Stimulated activated CD8-positive, alpha-beta memory T cell treated with anti-CD3 and anti-CD28 coated beads, Interleukin-7, amount 100 ng/mL, for 48 hours (primary cell): ENCODE results near the gene RPS28.

Experiments used
- DNase-seq, 2 donors: peaks; one replicate each; pipeline ENCODE4 v3.0.0-alpha.2; 2020; ENCODE audit warnings: low read depth in 1 of 2; ENCODE audit errors: extremely low read depth in 1 of 2

RPS28 gene

DNA sequence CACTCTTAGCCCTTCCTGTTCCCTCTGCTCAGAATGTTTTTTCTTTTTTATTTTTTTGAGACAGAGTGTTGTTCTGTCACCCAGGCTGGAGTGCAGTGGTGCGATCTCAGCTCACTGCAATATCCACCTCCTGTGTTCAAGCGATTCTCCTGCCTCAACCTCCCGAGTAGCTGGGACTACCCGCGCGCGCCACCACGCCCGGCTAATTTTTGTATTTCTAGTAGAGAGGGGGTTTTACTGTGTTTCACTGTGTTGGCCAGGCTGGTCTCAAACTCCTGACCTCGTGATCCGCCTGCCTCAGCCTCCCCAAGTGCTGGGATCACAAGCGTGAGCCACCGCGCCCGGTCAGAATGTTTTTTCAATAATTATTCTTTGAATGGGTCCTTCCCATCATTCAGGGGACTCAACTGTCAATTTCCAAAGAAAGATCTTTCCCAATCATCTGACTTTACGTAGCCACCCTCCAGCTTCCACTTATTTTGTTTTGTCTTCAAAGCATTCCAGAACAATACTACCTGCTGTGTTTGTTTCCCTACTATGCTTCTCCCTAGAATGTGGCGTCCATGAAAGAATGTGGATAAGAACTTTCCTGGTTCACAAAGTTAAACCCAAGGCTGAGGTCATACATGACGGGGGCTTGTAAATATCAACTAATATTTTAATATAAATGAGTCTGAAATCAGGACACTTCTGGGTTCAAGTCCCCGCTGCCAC lies 1.3 kb upstream of the RPS28 start:
- DNase-seq = no peak

DNA sequence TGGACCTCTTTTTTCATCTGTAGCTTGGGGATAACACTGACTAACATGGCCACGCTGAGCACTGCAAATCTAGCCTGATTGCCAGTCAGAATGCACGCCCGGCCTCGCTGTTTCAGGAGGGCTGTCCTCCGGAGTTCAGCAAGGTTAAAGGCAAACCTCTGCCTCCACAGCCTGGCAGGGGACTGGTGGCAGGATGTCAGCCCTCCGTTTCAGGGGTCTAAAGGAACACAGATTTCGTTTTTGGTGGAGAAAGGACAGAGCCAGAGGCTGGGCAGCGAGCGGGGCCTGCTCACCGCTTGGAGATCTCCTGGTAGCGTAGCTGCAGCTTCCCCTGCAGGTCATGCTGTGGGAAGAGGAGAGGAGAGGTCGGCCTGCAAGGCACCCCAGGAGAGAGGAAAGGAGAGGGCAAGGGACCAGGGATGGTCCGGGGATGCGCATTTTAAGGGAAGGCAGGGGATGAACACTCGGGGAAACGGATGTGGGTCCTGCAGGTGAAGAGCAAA lies 681 bp upstream of the RPS28 start:
- DNase-seq = no peak

DNA sequence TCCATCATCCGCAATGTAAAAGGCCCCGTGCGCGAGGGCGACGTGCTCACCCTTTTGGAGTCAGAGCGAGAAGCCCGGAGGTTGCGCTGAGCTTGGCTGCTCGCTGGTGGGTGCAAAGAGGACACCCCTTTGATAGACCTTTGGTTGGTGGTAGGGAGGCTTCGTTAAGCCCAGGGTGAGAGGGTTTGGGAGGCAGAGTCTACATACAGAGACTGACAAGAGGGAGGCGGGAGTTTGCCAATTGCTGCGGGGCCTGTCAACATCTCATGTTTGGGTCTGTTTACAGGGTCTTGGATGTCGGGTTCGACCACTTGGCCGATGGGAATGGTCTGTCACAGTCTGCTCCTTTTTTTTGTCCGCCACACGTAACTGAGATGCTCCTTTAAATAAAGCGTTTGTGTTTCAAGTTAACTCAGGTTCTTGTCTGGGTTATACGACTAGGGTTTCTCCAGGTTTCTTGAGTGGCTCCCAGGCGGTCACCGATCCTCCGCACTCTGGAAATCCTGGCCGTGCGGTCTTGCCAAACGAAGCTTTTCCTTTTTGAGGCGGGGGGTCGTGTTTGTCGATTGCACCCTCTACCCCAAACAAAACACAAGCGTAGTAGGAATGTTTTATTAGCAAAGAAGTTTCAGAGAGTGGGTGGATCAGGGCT lies 816 bp downstream of the RPS28 start:
- no peak for DNase-seq

DNA sequence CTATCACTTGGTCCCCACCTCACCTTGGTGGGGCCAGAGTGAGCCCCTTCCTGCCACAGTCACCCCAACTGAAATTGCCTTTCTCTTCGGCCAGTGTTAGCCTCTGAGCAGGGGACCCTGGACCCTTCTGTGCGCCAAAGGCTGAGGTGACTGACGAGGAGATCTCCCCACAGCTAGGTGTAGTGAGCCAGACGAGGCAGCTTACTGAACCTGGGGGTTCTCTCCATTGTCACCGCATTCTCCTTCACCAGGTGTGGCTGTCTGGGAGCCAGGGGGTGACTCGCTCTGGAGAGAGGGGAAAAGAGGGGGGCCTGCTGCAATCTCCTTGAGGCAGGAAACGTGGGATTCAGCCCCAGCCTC lies 1.3 kb downstream of the RPS28 start:
- no peak for DNase-seq

DNA sequence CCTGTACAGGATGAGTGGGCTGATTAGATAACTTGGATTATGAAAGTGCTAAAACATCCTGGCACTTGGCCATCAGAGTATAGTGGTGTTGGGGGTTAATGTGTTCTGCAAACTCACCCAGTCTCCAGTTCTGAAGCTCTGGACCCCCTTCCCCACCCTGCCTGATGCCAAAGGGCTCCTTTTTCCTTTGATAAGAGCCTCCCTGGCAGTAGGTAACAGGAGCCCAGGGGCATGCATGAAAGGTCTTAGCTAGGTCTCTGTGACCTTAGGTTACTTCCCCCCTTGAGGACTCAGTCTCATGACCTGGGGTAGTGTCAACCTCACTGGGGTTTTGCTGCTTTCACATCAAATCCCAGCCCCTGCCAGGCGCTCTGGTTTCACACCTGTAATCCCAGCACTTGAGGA lies 2.5 kb downstream of the RPS28 start:
- no peak for DNase-seq

DNA sequence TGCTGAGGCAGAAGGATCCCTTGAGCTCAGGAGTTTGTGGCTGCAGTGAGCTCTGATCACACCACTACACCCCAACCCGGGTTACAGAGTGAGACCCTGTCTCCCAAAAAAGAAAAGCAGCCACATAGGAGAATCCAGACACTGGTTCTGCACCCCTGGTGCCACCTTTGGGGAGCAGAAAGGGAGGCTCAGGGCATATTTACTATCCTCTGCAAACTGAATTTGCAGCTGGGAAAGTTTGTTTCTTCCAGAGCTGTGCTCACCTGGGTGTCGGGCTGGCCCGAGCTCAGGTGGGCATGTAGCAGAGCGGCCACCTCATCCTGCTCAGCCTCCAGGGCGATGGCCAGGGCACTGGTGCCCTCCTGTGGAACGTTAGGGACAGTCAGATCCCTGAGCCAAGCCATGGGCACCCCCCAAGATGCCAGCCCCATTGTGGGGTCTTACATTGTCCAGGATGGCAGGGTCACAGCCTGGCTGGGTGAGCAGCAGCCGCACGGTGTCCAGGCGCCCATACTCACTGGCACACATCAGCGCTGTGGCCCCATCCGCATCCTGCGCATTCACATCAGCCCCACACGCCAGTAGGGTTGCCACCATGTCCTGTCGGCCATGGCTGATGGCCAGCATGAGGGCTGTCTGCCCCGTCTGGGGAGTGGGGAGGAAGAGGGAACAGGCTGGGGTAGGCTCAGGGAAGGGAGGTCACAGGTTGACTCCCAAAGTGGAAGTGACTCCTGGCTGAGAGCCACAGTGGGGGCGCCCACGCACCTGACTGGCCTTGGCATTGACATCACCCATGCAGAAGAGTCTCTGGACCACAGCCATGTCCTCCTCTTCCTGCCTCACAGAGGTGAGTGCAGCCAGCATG lies 3.1 kb downstream of the RPS28 start:
- no peak for DNase-seq

DNA sequence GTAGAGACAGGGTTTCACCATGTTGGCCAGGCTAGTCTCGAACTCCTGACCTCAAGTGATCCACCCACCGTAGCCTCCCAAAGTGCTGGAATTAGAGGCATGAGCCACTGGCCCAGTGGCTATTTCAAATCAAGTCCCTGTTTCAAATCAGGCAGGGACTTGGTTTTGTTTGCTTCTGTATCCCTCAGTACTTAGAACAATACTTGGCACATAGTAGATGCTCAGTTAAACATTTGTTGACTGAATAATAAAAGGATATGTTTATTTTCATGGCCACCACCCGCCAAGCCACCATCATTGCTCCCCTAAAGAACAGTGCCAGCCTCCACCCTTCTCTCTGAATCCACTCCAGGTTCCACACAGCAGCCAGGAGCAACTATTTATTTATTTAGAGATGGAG lies 4.2 kb downstream of the RPS28 start:
- DNase-seq = no peak

DNA sequence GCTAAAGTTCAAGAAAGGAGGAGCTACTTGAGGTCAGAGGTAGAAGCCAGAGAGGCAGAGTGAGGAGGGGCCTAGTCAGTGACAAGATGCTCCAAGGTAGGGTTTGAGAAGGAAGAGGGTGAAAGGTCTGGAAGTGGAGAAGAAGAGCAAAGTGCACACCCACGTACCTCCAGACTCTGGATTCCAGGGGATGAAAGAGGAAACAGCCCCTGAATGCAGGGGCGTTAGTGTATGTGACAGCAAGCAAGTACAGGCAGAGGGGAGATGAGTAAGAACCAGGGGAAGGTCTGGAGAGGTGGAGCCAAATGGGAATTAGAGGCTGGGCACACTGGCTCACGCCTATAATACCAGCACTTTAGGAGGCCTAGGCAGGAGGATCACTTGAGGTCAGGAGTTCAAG lies 8.7 kb downstream of the RPS28 start:
- no peak for DNase-seq

DNA sequence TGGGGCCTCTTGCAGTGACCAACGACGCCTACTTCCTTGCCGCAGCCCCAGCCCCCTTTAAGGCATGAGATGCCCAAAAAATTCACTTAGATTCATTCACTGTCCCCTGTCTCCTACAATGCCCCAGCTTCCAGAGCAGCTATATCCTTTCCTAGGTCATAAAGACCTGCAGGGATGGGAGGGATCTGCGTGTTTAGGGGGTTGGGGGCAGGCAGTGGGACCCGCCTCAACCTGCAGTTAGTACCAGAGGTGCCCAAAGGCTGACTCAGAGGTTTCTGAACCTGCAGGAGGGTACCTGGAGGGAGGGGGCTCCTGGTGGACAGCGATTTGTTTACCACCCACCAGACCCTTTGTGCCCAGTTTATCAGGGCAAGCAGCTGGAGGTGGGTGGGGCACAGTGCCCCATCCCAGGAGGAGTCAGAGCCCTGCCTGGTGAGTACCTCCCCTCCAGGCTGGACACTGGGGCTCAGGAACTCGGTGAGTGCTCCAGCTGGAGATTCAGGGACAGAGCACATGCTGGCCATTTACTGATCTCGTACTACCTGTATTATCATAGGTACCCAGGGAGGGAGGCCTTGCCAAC lies 10.1 kb downstream of the RPS28 start:
- no peak for DNase-seq

DNA sequence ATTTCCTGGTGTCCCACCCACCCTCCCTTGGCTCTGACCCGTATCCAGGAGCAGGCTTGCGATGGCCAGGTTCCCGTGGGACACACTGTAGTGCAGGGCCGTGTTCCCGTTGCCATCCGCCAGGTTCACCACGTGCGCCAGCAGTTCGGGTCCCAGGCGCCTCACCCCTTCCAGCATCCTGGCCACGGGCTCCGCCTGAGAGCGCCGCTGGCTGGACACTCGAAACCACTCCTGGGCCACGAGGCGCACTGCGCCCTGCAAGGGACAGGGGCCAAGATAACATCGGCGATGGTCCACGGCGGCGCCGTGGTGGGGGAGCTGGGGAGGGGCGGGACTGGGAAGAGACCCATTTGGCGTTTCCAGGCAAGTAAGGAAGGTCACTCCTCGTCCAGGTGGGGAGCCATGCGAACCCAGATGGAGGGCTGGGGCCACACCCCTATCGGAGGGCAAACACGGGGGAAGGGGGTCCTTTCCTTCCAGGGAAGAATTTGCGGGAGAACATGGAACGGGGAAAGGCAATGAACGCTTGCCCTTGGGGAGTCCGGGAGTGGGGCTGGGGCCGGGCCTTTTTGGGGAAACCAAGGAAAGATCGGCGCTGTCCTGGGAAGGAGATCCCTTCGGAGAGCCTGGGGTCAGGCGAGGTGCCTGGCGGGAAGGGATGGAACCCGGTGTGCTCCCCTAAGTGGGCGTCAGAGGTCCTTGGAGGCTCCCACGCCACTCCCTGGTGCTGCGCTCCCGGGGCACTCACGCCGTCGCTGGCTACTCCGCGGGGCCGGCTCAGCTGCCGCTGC lies 11.9 kb downstream of the RPS28 start:
- DNase-seq = no peak

DNA sequence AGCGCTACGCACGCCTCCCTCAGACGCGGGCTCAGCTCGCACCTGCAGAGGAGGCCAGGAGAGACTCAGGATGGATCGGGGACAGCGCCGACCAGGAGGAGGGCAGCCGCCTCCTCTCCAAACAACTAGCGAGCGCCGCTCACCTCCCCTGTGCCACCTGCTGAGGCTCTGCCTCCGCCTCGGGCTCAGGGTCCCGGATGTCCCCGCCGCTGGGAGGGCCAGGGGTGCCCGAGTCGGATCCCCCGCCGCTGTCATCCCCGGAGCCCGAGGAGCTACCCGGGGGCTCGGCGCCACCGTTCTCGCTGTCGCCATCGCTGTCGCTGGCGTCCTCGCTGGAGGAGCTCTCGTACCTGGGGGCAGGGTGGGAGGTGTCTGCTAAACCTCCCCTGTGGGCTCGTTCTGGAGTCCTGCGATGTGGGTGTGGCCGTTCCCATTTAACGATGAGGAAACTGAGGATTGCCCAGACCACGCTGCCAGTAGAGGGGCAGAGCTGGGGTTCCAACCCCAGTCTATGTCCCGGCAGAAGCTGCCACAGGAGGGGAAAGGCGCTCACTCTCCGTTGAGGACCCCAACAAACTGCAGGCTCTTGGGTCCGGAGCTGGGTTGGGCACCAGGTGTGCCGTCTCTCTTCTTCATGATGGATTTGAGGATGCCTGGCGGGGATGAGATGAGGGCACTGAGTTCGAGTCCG lies 12.6 kb downstream of the RPS28 start:
- DNase-seq = no peak

DNA sequence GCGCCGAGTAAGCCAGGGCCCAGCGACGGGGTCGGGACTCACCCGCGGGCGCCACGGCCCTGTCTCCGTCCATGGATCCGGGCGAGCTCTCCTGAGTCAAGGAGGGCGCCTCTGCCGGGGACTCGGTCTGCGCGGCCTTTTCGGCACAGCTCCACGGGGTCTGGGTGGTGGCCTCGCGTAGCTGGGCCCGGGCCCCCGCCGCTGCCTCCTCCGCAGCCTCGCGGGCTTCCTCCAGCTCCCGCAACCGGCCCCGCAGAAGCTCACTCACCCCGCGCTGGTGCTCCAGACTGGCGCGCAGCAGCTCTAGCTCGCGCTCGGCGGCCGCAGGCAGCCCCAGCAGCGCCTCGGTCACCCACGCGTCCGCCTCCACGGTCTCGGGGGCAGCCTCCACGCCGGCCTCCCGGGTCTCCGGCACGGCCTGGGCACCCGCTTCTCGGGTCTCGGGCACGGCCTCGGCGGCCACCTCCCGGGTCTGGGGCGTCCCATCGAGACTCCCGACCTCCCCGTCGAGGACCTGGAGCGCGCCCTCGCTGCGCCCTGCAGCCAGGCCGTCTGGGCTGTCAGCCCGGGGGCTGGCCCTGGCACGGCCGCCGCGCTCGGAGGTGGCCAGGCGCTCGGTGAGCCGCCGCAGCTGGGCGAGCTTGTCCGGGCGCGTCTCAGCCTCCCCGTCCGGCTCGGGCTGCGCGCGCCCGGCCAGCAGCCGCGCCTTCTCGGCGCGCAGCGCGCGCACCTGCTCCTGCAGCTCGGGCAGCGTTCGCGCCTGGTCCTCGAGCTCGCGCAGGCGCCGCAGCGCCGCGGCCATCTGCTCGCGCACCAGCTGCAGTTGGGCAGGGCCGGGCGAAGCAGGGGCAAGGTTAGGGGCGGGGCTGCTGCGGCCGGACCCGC lies 13.4 kb downstream of the RPS28 start:
- no peak for DNase-seq

DNA sequence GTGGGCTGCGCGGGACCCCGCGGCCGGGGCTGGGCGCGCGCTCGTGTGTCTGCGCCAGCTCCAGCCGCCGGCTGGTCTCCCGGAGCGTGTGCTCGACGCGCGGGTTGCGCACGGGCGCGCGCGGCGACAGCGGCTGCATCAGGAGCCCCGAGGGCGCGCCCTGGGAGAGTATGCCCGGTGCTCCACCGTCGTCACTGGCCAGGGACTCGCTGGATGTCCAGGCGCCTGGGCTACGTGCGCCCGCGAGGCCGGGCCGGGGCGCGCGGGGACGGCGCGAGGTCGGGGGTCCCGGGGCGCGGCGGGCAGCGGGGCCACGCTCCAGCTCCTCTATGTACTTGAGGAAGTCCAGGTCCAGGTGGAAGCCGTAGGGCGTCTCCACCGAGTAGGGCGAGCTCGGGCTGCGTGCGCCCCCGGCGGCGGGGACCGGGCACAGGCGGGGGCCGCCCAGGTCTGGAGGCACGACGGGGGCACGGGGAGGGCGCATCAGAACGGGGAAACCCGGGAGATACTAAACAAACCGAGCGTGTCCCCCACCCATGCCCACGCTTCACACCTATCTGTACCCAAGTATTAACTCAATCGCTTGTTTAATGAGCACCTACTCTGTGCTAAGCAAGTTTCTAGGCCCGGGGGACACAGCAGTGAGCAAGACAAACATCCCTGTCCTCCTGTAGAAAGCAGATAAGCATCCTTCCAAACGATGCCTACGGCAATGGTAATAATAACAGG lies 14.2 kb downstream of the RPS28 start:
- DNase-seq = no peak

DNA sequence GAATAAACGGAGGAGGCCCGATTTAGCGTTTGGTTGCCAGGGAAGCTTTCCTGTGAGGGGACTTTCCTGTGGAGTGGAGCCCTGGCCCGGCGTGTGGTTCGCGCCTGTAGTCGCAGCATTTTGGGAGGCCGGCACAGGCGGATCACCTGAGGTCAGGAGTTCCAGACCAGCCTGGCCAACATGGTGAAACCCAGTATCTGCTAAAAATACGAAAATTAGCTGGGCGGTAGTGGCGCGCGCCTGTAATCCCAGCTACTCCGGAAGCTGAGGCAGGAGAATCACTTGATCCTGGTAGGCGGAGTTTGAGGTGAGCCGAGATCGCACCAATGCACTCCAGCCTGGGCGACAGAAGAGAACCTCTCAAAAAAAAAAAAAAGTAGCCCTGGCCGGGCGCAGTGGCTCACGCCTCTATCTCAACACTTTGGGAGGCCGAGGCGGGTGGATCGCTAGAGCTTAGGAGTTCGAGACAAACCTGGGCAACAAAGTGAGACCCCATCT lies 14.8 kb downstream of the RPS28 start:
- no peak for DNase-seq

DNA sequence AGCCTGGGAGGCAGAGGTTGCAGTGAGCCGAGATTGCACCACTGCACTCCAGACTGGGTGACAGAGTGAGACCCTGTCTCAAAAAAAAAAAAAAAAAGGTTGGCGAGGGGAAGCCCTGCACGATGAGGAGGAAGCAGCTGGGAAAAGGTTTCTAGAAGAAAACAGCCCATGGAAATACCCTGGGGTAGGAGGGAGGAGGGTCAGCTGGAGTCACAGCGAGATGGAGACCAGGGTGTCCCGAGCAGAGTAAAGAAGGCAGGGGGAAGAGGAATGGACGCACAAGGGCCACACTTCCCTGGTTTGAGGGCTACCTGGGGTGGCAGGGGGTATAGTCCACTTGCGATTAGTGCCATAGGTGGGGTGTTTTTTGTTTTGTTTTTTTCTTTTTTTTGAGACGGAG lies 15.4 kb downstream of the RPS28 start:
- no peak for DNase-seq

DNA sequence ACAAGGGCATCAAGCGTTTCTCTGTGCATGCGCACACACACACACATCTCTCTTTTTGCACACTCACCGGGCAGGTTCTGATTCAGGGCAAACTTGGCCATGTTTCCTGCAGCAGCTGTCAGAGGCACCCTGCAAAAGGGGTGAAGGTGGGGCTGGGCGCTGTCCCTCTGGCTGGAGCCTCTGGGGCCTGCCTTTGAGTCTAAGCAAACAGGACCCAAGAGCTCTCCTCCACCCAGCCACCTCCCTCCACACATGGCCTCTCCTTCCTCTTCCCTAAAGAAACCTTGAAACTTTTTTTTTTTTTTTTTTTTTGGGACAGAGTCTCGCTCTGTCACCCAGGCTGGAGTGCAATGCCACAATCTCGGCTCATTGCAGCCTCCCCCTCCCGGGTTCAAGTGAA lies 16.4 kb downstream of the RPS28 start:
- no peak for DNase-seq

DNA sequence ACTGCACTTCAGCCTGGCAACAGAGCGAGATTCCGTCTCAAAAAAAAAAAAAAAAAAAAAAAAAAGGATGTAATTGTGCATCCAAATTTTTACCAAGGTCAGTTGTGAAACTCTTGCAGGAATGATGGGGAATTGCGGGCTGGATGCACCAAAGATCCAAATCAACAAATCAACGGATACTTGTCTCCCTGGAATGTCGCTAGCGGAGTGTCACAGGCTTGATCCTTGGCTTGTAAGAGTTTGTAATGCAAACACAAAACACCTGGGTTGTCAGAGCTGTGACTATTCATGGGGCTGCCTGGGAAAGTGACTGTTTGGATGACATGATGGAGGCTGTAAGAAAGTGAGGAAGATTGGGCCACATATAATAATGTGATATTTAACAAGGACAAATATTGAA lies 17.5 kb downstream of the RPS28 start:
- no peak for DNase-seq
